Loucy (cell line): ENCODE results near the gene SUPT3H.

Experiments
- H2AFZ ChIP-seq: fragments of 200-600 bp; sonication (generic); 2 replicates; pipeline ENCODE4 v1.6.0; 2016; ENCODE audit warnings: antibody characterized with exemption, mild to moderate bottlenecking, low read length, moderate library complexity
- H3F3A ChIP-seq: fragments of 200-600 bp; 2 replicates; pipeline ENCODE4 v1.6.0; 2016; ENCODE audit warnings: antibody characterized with exemption, low read depth, mild to moderate bottlenecking
- H3K27me3 ChIP-seq: fragments of 200-600 bp; sonication (generic); 2 replicates; pipeline ENCODE4 v1.6.1; 2014; ENCODE audit warnings: low read length, mild to moderate bottlenecking; ENCODE audit not compliant: insufficient read depth, poor library complexity, severe bottlenecking
- H3K36me3 ChIP-seq: fragments of 200-600 bp; sonication (generic); 2 replicates; pipeline ENCODE4 v1.6.1; 2016; ENCODE audit warnings: low read length; ENCODE audit not compliant: insufficient read depth
- H3K4me1 ChIP-seq: fragments of 200-600 bp; sonication (generic); 2 replicates; pipeline ENCODE4 v1.5.1; 2014; ENCODE audit warnings: low read length, mild to moderate bottlenecking; ENCODE audit not compliant: insufficient read depth, poor library complexity, severe bottlenecking
- H3K4me2 ChIP-seq: fragments of 200-600 bp; sonication (generic); 2 replicates; pipeline ENCODE4 v1.6.0; 2014; ENCODE audit warnings: antibody characterized with exemption, low read length, low read depth, mild to moderate bottlenecking; ENCODE audit not compliant: poor library complexity, severe bottlenecking
- H3K4me3 ChIP-seq: fragments of 200-600 bp; sonication (generic); 2 replicates; pipeline ENCODE4 v1.5.1; 2014; ENCODE audit warnings: low read length, mild to moderate bottlenecking, mixed read lengths; ENCODE audit not compliant: poor library complexity, severe bottlenecking
- H3K79me2 ChIP-seq: fragments of 200-600 bp; sonication (generic); 2 replicates; pipeline ENCODE4 v1.6.1; 2014; ENCODE audit warnings: low read length; ENCODE audit not compliant: insufficient read depth
- H3K9ac ChIP-seq: fragments of 200-600 bp; sonication (generic); 2 replicates; pipeline ENCODE4 v1.6.0; 2014; ENCODE audit warnings: mild to moderate bottlenecking, low read depth, low read length, moderate library complexity; ENCODE audit not compliant: poor library complexity, severe bottlenecking
- H3K9me2 ChIP-seq: fragments of 200-600 bp; sonication (generic); replicated peaks from 2 replicates; pipeline ENCODE4 v1.6.1; 2016; ENCODE audit warnings: low read depth, low read length, mixed read lengths
- H3K9me3 ChIP-seq: fragments of 200-600 bp; sonication (generic); 2 replicates; pipeline ENCODE4 v1.6.1; 2014; ENCODE audit warnings: mild to moderate bottlenecking, antibody characterized with exemption, low read length, low read depth; ENCODE audit not compliant: insufficient read depth
- H4K20me1 ChIP-seq: fragments of 200-600 bp; sonication (generic); 2 replicates; pipeline ENCODE4 v1.6.0; 2014; ENCODE audit warnings: antibody characterized with exemption, low read length, mild to moderate bottlenecking; ENCODE audit not compliant: insufficient read depth, poor library complexity, severe bottlenecking
- CTCF ChIP-seq: fragments of 200-600 bp; sonication (generic); conservative IDR thresholded peaks from 2 replicates; pipeline ENCODE4 v1.5.1; 2014; ENCODE audit warnings: mild to moderate bottlenecking, antibody characterized with exemption, low read length
- EZH2phosphoT487 ChIP-seq: fragments of 200-600 bp; IDR thresholded peaks from 2 replicates; pipeline ENCODE4 v1.6.1; 2018; ENCODE audit warnings: antibody characterized with exemption, mild to moderate bottlenecking, moderate library complexity, borderline replicate concordance

The SUPT3H gene

GRCh38 chr6:44966449-44967092 is 411.2 kb downstream of the SUPT3H start:
- no peaks in the 10 kb centered on the region for H3F3A ChIP-seq
- no peaks in the 10 kb centered on the region for H3K9me3 ChIP-seq
- no peak overlapping the region for H3K4me3 ChIP-seq
- H3K4me2 ChIP-seq: no peak overlapping the region
- no peak overlapping the region for H3K9ac ChIP-seq
- no peaks in the 10 kb centered on the region for H3K36me3 ChIP-seq
- H3K79me2 ChIP-seq: no peaks in the 10 kb centered on the region
- no peak overlapping the region for H2AFZ ChIP-seq
- H3K4me1 ChIP-seq: peaks cover 15% of the 10 kb centered on the region
- no peaks in the 10 kb centered on the region for H4K20me1 ChIP-seq
- H3K9me2 ChIP-seq: no peaks in the 10 kb centered on the region
- no peaks in the 10 kb centered on the region for H3K27me3 ChIP-seq
- TF ChIP-seq EZH2phosphoT487 (no peak), CTCF (no peak)

GRCh38 chr6:44965708-44966107 is 412.0 kb downstream of the SUPT3H start:
- Histone ChIP-seq H3K4me1 (peaks cover 15% of the 10 kb centered on the region), H3K9me2 (no peaks in the 10 kb centered on the region), H3K79me2 (no peaks in the 10 kb centered on the region), H3K27me3 (no peaks in the 10 kb centered on the region), H3K4me2 (no peak overlapping the region), H3K4me3 (no peak overlapping the region), H3K9ac (no peak overlapping the region), H3K36me3 (no peaks in the 10 kb centered on the region), H3F3A (no peaks in the 10 kb centered on the region), H4K20me1 (no peaks in the 10 kb centered on the region), H3K9me3 (no peaks in the 10 kb centered on the region), H2AFZ (no peak overlapping the region)
- TF ChIP-seq EZH2phosphoT487: no peak
- TF ChIP-seq CTCF: no peak

- no peaks in the 10 kb centered on the region for H3K9me2 ChIP-seq
- no peaks in the 10 kb centered on the region for H3F3A ChIP-seq
- no peaks in the 10 kb centered on the region for H3K4me1 ChIP-seq
- H3K36me3 ChIP-seq: no peaks in the 10 kb centered on the region
- H3K9ac ChIP-seq: no peak overlapping the region
- H3K79me2 ChIP-seq: no peaks in the 10 kb centered on the region
- TF ChIP-seq CTCF (no peak), EZH2phosphoT487 (no peak)
- H3K9me3 ChIP-seq: no peaks in the 10 kb centered on the region
- H2AFZ ChIP-seq: no peak overlapping the region
- H3K4me3 ChIP-seq: no peak overlapping the region
- H4K20me1 ChIP-seq: no peaks in the 10 kb centered on the region
- no peaks in the 10 kb centered on the region for H3K27me3 ChIP-seq
- H3K4me2 ChIP-seq: no peak overlapping the region
Observed at GRCh38 chr6:44960898-44961297, 416.8 kb downstream of the SUPT3H start.
